GM23338 (cell line): Measurements from ENCODE around the gene KIF1A. TPM values are rescaled to one million over a fixed set of nuclear protein-coding genes. Genes with fewer than 3 reads are reported as not detected.

ENCODE experiments used
- ATAC-seq: fragments of 200-7000 bp; cut with Tn5 transposase; 3 replicates; pipeline ENCODE4 v1.9.1; 2020
- DNase-seq: peaks from one replicate; pipeline ENCODE4 v3.0.0-alpha.2; 2015; ENCODE audit warnings: low spot score
- H2AFZ ChIP-seq: fragments of 200-600 bp; sonication (generic); 2 replicates; pipeline ENCODE4 v1.8.0; 2016; ENCODE audit warnings: antibody characterized with exemption, mild to moderate bottlenecking, moderate library complexity
- H3F3A ChIP-seq: fragments of 200-600 bp; sonication (generic); replicated peaks from 2 replicates; pipeline ENCODE4 v1.8.0; 2017; ENCODE audit warnings: antibody characterized with exemption, mixed run types, low read depth
- H3K27ac ChIP-seq: fragments of 200-600 bp; sonication (generic); 2 replicates; pipeline ENCODE4 v1.6.1; 2016; ENCODE audit warnings: low read depth
- H3K27me3 ChIP-seq: fragments of 200-600 bp; sonication (generic); 2 replicates; pipeline ENCODE4 v1.8.0; 2016; ENCODE audit warnings: mild to moderate bottlenecking, mixed run types, moderate library complexity; ENCODE audit not compliant: insufficient read depth
- H3K36me3 ChIP-seq: fragments of 200-600 bp; sonication (generic); 2 replicates; pipeline ENCODE4 v1.8.0; 2016; ENCODE audit warnings: mild to moderate bottlenecking; ENCODE audit not compliant: insufficient read depth
- H3K4me1 ChIP-seq: fragments of 200-600 bp; sonication (generic); 2 replicates; pipeline ENCODE4 v1.8.0; 2016; ENCODE audit warnings: mild to moderate bottlenecking, moderate library complexity; ENCODE audit not compliant: insufficient read depth
- H3K4me2 ChIP-seq: fragments of 200-600 bp; sonication (generic); 2 replicates; pipeline ENCODE4 v1.7.1; 2017; ENCODE audit warnings: mixed run types
- H3K4me3 ChIP-seq: fragments of 200-600 bp; sonication (generic); 2 replicates; pipeline ENCODE4 v1.6.1; 2016; ENCODE audit warnings: mixed run types
- H3K79me2 ChIP-seq: fragments of 200-600 bp; sonication (generic); replicated peaks from 2 replicates; pipeline ENCODE4 v1.8.0; 2017; ENCODE audit warnings: mild to moderate bottlenecking; ENCODE audit not compliant: insufficient read depth
- H3K9me2 ChIP-seq: fragments of 200-600 bp; sonication (generic); 2 replicates; pipeline ENCODE4 v1.8.0; 2017; ENCODE audit not compliant: insufficient read depth
- H4K20me1 ChIP-seq: fragments of 200-600 bp; sonication (generic); replicated peaks from 2 replicates; pipeline ENCODE4 v1.8.0; 2017; ENCODE audit warnings: mild to moderate bottlenecking; ENCODE audit not compliant: insufficient read depth
- H3K27ac Mint-ChIP-seq: 2 replicates; pipeline ENCODE4 v1.8.0; 2020; ENCODE audit warnings: inconsistent platforms, mild to moderate bottlenecking, moderate library complexity, mixed read lengths
- H3K27me3 Mint-ChIP-seq: 3 replicates; pipeline ENCODE4 v1.8.0; 2022; ENCODE audit warnings: low read depth, mild to moderate bottlenecking, moderate library complexity, mixed read lengths, inconsistent platforms; ENCODE audit not compliant: insufficient read depth, poor library complexity
- H3K36me3 Mint-ChIP-seq: 3 replicates; pipeline ENCODE4 v1.8.0; 2021; ENCODE audit warnings: low read depth, mild to moderate bottlenecking, inconsistent platforms, moderate library complexity, mixed read lengths
- H3K4me1 Mint-ChIP-seq: 3 replicates; pipeline ENCODE4 v1.8.0; 2020; ENCODE audit warnings: mild to moderate bottlenecking, inconsistent platforms, mixed read lengths
- H3K4me3 Mint-ChIP-seq: 3 replicates; pipeline ENCODE4 v1.8.0; 2021; ENCODE audit warnings: moderate library complexity, mild to moderate bottlenecking, inconsistent platforms, mixed read lengths
- H3K9me3 Mint-ChIP-seq: 3 replicates; pipeline ENCODE4 v1.8.0; 2020; ENCODE audit warnings: moderate library complexity, mild to moderate bottlenecking, inconsistent platforms, mixed read lengths
- CREB1 ChIP-seq: fragments of 250-450 bp; sonication (Bioruptor Pico); IDR thresholded peaks from 2 replicates; pipeline ENCODE4 v1.5.0; 2020; ENCODE audit warnings: low read depth, mild to moderate bottlenecking, moderate library complexity
- JUNB ChIP-seq: IDR thresholded peaks from one replicate; pipeline ENCODE4 v1.6.1; 2016; ENCODE audit warnings: antibody characterized with exemption; ENCODE audit not compliant: unreplicated experiment
- NANOG ChIP-seq: IDR thresholded peaks from 2 replicates; pipeline ENCODE4 v1.6.1; 2016; ENCODE audit warnings: antibody characterized with exemption, borderline replicate concordance
- POLR2AphosphoS5 ChIP-seq: IDR thresholded peaks from 2 replicates; pipeline ENCODE4 v1.6.1; 2016; ENCODE audit warnings: antibody characterized with exemption, low read depth
- STAT1 ChIP-seq: IDR thresholded peaks from one replicate; pipeline ENCODE4 v1.6.1; 2016; ENCODE audit warnings: antibody characterized with exemption; ENCODE audit not compliant: unreplicated experiment
- ZNF114 ChIP-seq: fragments of 250-450 bp; sonication (Bioruptor Pico); IDR thresholded peaks from 2 replicates; pipeline ENCODE4 v1.5.0; 2020; ENCODE audit warnings: mild to moderate bottlenecking, moderate library complexity
- ZNF331 ChIP-seq: fragments of 250-450 bp; sonication (Bioruptor Pico); IDR thresholded peaks from 2 replicates; pipeline ENCODE4 v1.5.0; 2020; ENCODE audit warnings: low read depth, mild to moderate bottlenecking, moderate library complexity
- polyA plus RNA-seq: library from polyadenylated mRNA; unstranded; fragments of >200 nt; fragmentation: Nextera tagmentation; extraction: Ambion mirVana; gene quantifications from 2 replicates; pipeline ENCODE4 v1.2.1, GENCODE V29; 2016
- total RNA-seq: library from RNA; depleted of rRNA; stranded (reverse); fragments of >200 nt; shearing (Covaris generic); gene quantifications from 2 replicates; pipeline ENCODE4 v1.2.3, GENCODE V29; 2014
- TF ChIP-seq, protein P1 (sequence below): IDR thresholded peaks from one replicate; pipeline ENCODE4 v1.6.1; 2018; ENCODE audit warnings: antibody characterized with exemption; ENCODE audit not compliant: unreplicated experiment
- TF ChIP-seq, protein P2 (sequence below): fragments of 250-450 bp; sonication (Bioruptor Pico); IDR thresholded peaks from 2 replicates; pipeline ENCODE4 v1.5.0; 2020; ENCODE audit warnings: mild to moderate bottlenecking, moderate library complexity
- TF ChIP-seq, protein P3 (sequence below), 2 experiments: fragments of 200-600 bp in 1 of 2; sonication (generic) in 1 of 2; conservative IDR thresholded peaks; 2 replicates each; pipeline versions ENCODE4 v1.5.1 to v1.6.1; 2016 to 2017; ENCODE audit warnings: antibody characterized with exemption in 2 of 2, low read depth in 2 of 2, mild to moderate bottlenecking in 2 of 2, moderate library complexity in 1 of 2

KIF1A gene
- total and polyA plus RNA-seq, 2 experiments from 2014 or later = 169 to 214 TPM

DNA sequence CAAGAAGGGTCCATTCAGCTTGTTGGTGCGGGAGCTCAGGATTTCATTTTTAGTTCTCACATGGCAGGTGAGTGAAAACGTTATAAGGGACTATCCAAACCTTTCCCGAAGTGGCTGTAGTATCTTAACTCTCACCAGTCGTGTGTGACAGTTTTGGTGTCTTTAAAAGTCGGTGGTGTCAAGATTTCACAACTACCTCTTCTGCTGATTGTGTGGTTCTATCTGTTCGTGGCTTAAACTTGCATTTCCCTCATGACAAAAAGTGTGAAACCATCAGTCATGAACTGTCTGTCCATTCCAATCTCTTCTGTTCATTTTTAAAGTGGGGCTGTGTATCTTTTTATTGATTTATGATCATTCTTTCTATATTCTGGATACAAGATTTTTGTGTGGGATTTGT is 133.6 kb downstream of the KIF1A start (continued):
- TF ChIP-seq, protein P1, sequence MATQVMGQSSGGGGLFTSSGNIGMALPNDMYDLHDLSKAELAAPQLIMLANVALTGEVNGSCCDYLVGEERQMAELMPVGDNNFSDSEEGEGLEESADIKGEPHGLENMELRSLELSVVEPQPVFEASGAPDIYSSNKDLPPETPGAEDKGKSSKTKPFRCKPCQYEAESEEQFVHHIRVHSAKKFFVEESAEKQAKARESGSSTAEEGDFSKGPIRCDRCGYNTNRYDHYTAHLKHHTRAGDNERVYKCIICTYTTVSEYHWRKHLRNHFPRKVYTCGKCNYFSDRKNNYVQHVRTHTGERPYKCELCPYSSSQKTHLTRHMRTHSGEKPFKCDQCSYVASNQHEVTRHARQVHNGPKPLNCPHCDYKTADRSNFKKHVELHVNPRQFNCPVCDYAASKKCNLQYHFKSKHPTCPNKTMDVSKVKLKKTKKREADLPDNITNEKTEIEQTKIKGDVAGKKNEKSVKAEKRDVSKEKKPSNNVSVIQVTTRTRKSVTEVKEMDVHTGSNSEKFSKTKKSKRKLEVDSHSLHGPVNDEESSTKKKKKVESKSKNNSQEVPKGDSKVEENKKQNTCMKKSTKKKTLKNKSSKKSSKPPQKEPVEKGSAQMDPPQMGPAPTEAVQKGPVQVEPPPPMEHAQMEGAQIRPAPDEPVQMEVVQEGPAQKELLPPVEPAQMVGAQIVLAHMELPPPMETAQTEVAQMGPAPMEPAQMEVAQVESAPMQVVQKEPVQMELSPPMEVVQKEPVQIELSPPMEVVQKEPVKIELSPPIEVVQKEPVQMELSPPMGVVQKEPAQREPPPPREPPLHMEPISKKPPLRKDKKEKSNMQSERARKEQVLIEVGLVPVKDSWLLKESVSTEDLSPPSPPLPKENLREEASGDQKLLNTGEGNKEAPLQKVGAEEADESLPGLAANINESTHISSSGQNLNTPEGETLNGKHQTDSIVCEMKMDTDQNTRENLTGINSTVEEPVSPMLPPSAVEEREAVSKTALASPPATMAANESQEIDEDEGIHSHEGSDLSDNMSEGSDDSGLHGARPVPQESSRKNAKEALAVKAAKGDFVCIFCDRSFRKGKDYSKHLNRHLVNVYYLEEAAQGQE = no peak
- TF ChIP-seq JUNB = no peak

DNA sequence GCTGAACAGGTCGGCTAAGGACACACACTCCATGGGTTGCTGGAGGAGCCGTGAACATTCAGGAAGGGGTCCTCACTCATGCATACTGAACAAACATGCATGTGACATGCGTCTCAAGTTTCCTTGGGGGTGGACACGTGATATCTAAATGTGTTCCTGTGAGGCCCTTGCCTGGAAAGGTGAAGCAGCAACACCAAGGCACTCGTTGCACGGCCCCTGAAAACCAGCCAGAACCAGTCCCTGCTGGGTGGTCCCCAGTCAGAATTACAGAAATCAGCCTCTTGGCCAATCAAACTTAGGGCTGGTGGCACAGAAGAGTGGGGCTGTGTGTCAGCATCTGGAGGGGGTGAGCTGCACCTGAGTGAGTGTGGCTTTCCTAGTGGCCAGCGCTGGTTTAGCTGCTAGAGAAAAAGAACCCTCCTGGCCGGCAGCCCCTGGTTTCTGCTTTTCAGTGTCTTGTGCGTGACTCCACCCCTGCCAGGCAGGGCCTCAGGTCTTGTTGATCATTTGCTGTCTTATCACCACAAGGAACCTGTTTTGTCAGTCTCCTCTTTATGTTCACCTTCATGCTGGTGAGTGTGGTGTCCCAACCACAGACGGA is 134.1 kb downstream of the KIF1A start:
- Mint-ChIP-seq H3K36me3 (no peaks in the 10 kb centered on the region), H3K4me1 (peaks cover 2% of the 10 kb centered on the region; the same call in 1 of the 3 replicates), H3K4me3 (no peak overlapping the region), H3K9me3 (no peaks in the 10 kb centered on the region), H3K27ac (no peak overlapping the region), H3K27me3 (peaks cover 4% of the 10 kb centered on the region)
- no peaks in the 10 kb centered on the region for H3K36me3 ChIP-seq
- no peaks in the 10 kb centered on the region for H3F3A ChIP-seq
- no peak overlapping the region for H3K27ac ChIP-seq
- no peak overlapping the region for H3K4me3 ChIP-seq
- no peaks in the 10 kb centered on the region for H3K9me2 ChIP-seq
- H3K4me2 ChIP-seq = no peak overlapping the region
- H3K79me2 ChIP-seq = no peaks in the 10 kb centered on the region
- no peaks in the 10 kb centered on the region for H4K20me1 ChIP-seq
- peak; percentile 54 for DNase-seq
- no peak overlapping the region for H2AFZ ChIP-seq
- ATAC-seq = peak; percentile 59
- no peaks in the 10 kb centered on the region for H3K4me1 ChIP-seq
- no peaks in the 10 kb centered on the region for H3K27me3 ChIP-seq
- TF ChIP-seq NANOG (no peak), ZNF114 (CRISPR knock-in tag) (no peak), ZNF331 (CRISPR knock-in tag) (no peak), POLR2AphosphoS5 (no peak), JUNB (no peak), STAT1 (no peak), CREB1 (CRISPR knock-in tag) (no peak)
- TF ChIP-seq, protein P2, sequence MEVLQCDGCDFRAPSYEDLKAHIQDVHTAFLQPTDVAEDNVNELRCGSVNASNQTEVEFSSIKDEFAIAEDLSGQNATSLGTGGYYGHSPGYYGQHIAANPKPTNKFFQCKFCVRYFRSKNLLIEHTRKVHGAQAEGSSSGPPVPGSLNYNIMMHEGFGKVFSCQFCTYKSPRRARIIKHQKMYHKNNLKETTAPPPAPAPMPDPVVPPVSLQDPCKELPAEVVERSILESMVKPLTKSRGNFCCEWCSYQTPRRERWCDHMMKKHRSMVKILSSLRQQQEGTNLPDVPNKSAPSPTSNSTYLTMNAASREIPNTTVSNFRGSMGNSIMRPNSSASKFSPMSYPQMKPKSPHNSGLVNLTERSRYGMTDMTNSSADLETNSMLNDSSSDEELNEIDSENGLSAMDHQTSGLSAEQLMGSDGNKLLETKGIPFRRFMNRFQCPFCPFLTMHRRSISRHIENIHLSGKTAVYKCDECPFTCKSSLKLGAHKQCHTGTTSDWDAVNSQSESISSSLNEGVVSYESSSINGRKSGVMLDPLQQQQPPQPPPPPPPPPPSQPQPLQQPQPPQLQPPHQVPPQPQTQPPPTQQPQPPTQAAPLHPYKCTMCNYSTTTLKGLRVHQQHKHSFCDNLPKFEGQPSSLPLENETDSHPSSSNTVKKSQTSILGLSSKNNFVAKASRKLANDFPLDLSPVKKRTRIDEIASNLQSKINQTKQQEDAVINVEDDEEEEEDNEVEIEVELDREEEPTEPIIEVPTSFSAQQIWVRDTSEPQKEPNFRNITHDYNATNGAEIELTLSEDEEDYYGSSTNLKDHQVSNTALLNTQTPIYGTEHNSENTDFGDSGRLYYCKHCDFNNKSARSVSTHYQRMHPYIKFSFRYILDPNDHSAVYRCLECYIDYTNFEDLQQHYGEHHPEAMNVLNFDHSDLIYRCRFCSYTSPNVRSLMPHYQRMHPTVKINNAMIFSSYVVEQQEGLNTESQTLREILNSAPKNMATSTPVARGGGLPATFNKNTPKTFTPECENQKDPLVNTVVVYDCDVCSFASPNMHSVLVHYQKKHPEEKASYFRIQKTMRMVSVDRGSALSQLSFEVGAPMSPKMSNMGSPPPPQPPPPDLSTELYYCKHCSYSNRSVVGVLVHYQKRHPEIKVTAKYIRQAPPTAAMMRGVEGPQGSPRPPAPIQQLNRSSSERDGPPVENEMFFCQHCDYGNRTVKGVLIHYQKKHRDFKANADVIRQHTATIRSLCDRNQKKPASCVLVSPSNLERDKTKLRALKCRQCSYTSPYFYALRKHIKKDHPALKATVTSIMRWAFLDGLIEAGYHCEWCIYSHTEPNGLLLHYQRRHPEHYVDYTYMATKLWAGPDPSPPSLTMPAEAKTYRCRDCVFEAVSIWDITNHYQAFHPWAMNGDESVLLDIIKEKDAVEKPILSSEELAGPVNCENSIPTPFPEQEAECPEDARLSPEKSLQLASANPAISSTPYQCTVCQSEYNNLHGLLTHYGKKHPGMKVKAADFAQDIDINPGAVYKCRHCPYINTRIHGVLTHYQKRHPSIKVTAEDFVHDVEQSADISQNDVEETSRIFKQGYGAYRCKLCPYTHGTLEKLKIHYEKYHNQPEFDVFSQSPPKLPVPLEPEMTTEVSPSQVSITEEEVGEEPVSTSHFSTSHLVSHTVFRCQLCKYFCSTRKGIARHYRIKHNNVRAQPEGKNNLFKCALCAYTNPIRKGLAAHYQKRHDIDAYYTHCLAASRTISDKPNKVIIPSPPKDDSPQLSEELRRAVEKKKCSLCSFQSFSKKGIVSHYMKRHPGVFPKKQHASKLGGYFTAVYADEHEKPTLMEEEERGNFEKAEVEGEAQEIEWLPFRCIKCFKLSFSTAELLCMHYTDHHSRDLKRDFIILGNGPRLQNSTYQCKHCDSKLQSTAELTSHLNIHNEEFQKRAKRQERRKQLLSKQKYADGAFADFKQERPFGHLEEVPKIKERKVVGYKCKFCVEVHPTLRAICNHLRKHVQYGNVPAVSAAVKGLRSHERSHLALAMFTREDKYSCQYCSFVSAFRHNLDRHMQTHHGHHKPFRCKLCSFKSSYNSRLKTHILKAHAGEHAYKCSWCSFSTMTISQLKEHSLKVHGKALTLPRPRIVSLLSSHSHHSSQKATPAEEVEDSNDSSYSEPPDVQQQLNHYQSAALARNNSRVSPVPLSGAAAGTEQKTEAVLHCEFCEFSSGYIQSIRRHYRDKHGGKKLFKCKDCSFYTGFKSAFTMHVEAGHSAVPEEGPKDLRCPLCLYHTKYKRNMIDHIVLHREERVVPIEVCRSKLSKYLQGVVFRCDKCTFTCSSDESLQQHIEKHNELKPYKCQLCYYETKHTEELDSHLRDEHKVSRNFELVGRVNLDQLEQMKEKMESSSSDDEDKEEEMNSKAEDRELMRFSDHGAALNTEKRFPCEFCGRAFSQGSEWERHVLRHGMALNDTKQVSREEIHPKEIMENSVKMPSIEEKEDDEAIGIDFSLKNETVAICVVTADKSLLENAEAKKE (CRISPR knock-in tag) = no peak
- TF ChIP-seq, protein P3, sequence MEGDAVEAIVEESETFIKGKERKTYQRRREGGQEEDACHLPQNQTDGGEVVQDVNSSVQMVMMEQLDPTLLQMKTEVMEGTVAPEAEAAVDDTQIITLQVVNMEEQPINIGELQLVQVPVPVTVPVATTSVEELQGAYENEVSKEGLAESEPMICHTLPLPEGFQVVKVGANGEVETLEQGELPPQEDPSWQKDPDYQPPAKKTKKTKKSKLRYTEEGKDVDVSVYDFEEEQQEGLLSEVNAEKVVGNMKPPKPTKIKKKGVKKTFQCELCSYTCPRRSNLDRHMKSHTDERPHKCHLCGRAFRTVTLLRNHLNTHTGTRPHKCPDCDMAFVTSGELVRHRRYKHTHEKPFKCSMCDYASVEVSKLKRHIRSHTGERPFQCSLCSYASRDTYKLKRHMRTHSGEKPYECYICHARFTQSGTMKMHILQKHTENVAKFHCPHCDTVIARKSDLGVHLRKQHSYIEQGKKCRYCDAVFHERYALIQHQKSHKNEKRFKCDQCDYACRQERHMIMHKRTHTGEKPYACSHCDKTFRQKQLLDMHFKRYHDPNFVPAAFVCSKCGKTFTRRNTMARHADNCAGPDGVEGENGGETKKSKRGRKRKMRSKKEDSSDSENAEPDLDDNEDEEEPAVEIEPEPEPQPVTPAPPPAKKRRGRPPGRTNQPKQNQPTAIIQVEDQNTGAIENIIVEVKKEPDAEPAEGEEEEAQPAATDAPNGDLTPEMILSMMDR (conservative IDR thresholded peaks at IDR 0.05; ENCODE audit: low read depth in 2 of 2) = no peak
- TF ChIP-seq, protein P1 = no peak
